Neural cell (in vitro differentiated cells): ENCODE data around the gene NPFFR1. TPM values are rescaled to one million over a fixed set of nuclear protein-coding genes. Genes with fewer than 3 reads are reported as not detected.

Source experiments
- H2AFZ ChIP-seq: fragments of 200-600, 300-800 bp; sonication (generic), shearing (Covaris generic); 2 replicates; pipeline ENCODE4 v1.6.0; 2014; ENCODE audit warnings: low read depth, mild to moderate bottlenecking, antibody characterized with exemption, low read length, moderate library complexity
- H3F3A ChIP-seq: fragments of 200-600 bp; shearing (Covaris generic); 2 replicates; pipeline ENCODE4 v1.6.1; 2016; ENCODE audit warnings: mild to moderate bottlenecking, moderate library complexity, mixed read lengths, antibody characterized with exemption, low read length; ENCODE audit not compliant: insufficient read depth, poor library complexity, severe bottlenecking
- H3K27ac ChIP-seq: fragments of 200-600, 300-800 bp; sonication (generic), shearing (Covaris generic); 2 replicates; pipeline ENCODE4 v1.5.1; 2014; ENCODE audit warnings: mild to moderate bottlenecking, low read length, moderate library complexity
- H3K27me3 ChIP-seq: fragments of 300-800, 200-600 bp; sonication (generic), shearing (Covaris generic); 2 replicates; pipeline ENCODE4 v1.6.0; 2014; ENCODE audit warnings: mild to moderate bottlenecking, low read depth, low read length, moderate library complexity; ENCODE audit not compliant: insufficient read depth
- H3K36me3 ChIP-seq: fragments of 300-800, 200-600 bp; sonication (generic), shearing (Covaris generic); 2 replicates; pipeline ENCODE4 v1.5.1; 2014; ENCODE audit warnings: mild to moderate bottlenecking, antibody characterized with exemption, low read length, moderate library complexity; ENCODE audit not compliant: insufficient read depth
- H3K4me2 ChIP-seq: fragments of 300-800, 200-600 bp; sonication (generic), shearing (Covaris generic); 2 replicates; pipeline ENCODE4 v1.6.0; 2014; ENCODE audit warnings: mild to moderate bottlenecking, low read length
- H3K4me3 ChIP-seq: fragments of 300-800, 200-600 bp; sonication (generic), shearing (Covaris generic); 2 replicates; pipeline ENCODE4 v1.5.1; 2014; ENCODE audit warnings: mild to moderate bottlenecking, low read length, moderate library complexity
- H3K79me2 ChIP-seq: fragments of 200-600 bp; shearing (Covaris generic); replicated peaks from 2 replicates; pipeline ENCODE4 v1.6.0; 2014; ENCODE audit warnings: mild to moderate bottlenecking, low read length, moderate library complexity; ENCODE audit not compliant: insufficient read depth
- H3K9ac ChIP-seq: fragments of 300-800, 200-600 bp; sonication (generic), shearing (Covaris generic); 2 replicates; pipeline ENCODE4 v1.6.1; 2016; ENCODE audit warnings: mild to moderate bottlenecking, low read length, mixed read lengths
- H3K9me2 ChIP-seq: fragments of 200-600 bp; shearing (Covaris generic); 2 replicates; pipeline ENCODE4 v1.6.1; 2016; ENCODE audit warnings: mild to moderate bottlenecking, low read length, mixed read lengths; ENCODE audit not compliant: insufficient read depth
- H3K9me3 ChIP-seq: fragments of 200-600, 300-800 bp; sonication (generic), shearing (Covaris generic); 2 replicates; pipeline ENCODE4 v1.6.1; 2016; ENCODE audit warnings: mild to moderate bottlenecking, mixed run types, low read length, moderate library complexity, mixed read lengths
- H4K20me1 ChIP-seq: fragments of 200-600 bp; shearing (Covaris generic); 2 replicates; pipeline ENCODE4 v1.6.1; 2016; ENCODE audit warnings: mild to moderate bottlenecking, mixed run types; ENCODE audit not compliant: insufficient read depth
- EP300 ChIP-seq: fragments of 450-650 bp; conservative IDR thresholded peaks from 2 replicates; pipeline ENCODE4 v1.6.1; 2014; ENCODE audit warnings: antibody characterized with exemption, mild to moderate bottlenecking, moderate library complexity; ENCODE audit not compliant: poor library complexity, severe bottlenecking
- EZH2 ChIP-seq: fragments of 200-600, 300-800 bp; shearing (Covaris generic), sonication (generic); IDR thresholded peaks from 2 replicates; pipeline ENCODE4 v1.6.1; 2014; ENCODE audit warnings: antibody characterized with exemption, low read length, borderline replicate concordance, mild to moderate bottlenecking; ENCODE audit not compliant: insufficient read depth, poor library complexity, severe bottlenecking
- MXI1 ChIP-seq: fragments of 450-650 bp; conservative IDR thresholded peaks from 2 replicates; pipeline ENCODE4 v1.6.1; 2014; ENCODE audit warnings: antibody characterized with exemption, mild to moderate bottlenecking; ENCODE audit not compliant: poor library complexity, severe bottlenecking
- POLR2AphosphoS5 ChIP-seq: IDR thresholded peaks from 2 replicates; pipeline ENCODE4 v1.6.1; 2012
- RAD21 ChIP-seq: fragments of 450-650 bp; conservative IDR thresholded peaks from 2 replicates; pipeline ENCODE4 v1.6.1; 2014; ENCODE audit warnings: antibody characterized with exemption, mild to moderate bottlenecking, moderate library complexity
- REST ChIP-seq: IDR thresholded peaks from 2 replicates; pipeline ENCODE4 v1.6.1; 2012; ENCODE audit warnings: borderline replicate concordance
- SMC3 ChIP-seq: fragments of 450-650 bp; conservative IDR thresholded peaks from 2 replicates; pipeline ENCODE4 v1.6.1; 2014; ENCODE audit warnings: antibody characterized with exemption, mild to moderate bottlenecking, moderate library complexity; ENCODE audit not compliant: poor library complexity
- TAF1 ChIP-seq: IDR thresholded peaks from 2 replicates; pipeline ENCODE4 v1.6.1; 2012; ENCODE audit warnings: low read depth
- polyA plus RNA-seq: library from polyadenylated mRNA; depleted of rRNA; stranded (reverse); fragments of >200 nt; gene quantifications from 2 replicates; pipeline ENCODE4 v1.2.3, GENCODE V29; 2014
- TF ChIP-seq, protein P1 (sequence below): fragments of 450-650 bp; IDR thresholded peaks from 2 replicates; pipeline ENCODE4 v1.5.1; 2014; ENCODE audit warnings: antibody characterized with exemption, mild to moderate bottlenecking, moderate library complexity; ENCODE audit not compliant: poor library complexity, severe bottlenecking

Gene NPFFR1
- polyA plus RNA-seq, 1 donor from 2014 or later: 0.07 TPM

- no peak overlapping the region for H3K27ac ChIP-seq
- no peaks in the 10 kb centered on the region for H3K9me3 ChIP-seq
- no peak overlapping the region for H2AFZ ChIP-seq
- H4K20me1 ChIP-seq: peaks cover 4% of the 10 kb centered on the region
- no peaks in the 10 kb centered on the region for H3K9me2 ChIP-seq
- H3K4me3 ChIP-seq: no peak overlapping the region
- H3K79me2 ChIP-seq: no peaks in the 10 kb centered on the region
- no peak for TF ChIP-seq TAF1
- TF ChIP-seq POLR2AphosphoS5: no peak
- TF ChIP-seq, protein P1, sequence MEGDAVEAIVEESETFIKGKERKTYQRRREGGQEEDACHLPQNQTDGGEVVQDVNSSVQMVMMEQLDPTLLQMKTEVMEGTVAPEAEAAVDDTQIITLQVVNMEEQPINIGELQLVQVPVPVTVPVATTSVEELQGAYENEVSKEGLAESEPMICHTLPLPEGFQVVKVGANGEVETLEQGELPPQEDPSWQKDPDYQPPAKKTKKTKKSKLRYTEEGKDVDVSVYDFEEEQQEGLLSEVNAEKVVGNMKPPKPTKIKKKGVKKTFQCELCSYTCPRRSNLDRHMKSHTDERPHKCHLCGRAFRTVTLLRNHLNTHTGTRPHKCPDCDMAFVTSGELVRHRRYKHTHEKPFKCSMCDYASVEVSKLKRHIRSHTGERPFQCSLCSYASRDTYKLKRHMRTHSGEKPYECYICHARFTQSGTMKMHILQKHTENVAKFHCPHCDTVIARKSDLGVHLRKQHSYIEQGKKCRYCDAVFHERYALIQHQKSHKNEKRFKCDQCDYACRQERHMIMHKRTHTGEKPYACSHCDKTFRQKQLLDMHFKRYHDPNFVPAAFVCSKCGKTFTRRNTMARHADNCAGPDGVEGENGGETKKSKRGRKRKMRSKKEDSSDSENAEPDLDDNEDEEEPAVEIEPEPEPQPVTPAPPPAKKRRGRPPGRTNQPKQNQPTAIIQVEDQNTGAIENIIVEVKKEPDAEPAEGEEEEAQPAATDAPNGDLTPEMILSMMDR: no peak
- no peak for TF ChIP-seq EZH2
- TF ChIP-seq REST: no peak
- TF ChIP-seq RAD21: no peak
- no peak for TF ChIP-seq EP300
- peaks cover 3% of the 10 kb centered on the region for H3K36me3 ChIP-seq
- H3K27me3 ChIP-seq: no peaks in the 10 kb centered on the region
- no peak overlapping the region for H3K4me2 ChIP-seq
- H3F3A ChIP-seq: no peaks in the 10 kb centered on the region
- H3K9ac ChIP-seq: no peak overlapping the region
Observed at GRCh38 chr10:70222340-70222794, 61.4 kb downstream of the NPFFR1 start.

GRCh38 chr10:70221030-70221429, 62.8 kb downstream of the NPFFR1 start:
- Histone ChIP-seq H3K9me3 (no peaks in the 10 kb centered on the region), H3K27ac (no peak overlapping the region), H3K9me2 (no peaks in the 10 kb centered on the region), H3K4me3 (no peak overlapping the region), H3F3A (no peaks in the 10 kb centered on the region), H3K27me3 (no peaks in the 10 kb centered on the region), H2AFZ (no peak overlapping the region), H3K36me3 (peaks cover 6% of the 10 kb centered on the region), H3K4me2 (no peak overlapping the region), H3K9ac (no peak overlapping the region), H4K20me1 (peaks cover 4% of the 10 kb centered on the region), H3K79me2 (no peaks in the 10 kb centered on the region)
- TF ChIP-seq EP300: no peak
- TF ChIP-seq, protein P1: no peak
- TF ChIP-seq EZH2: no peak
- TF ChIP-seq RAD21: no peak
- no peak for TF ChIP-seq SMC3
- TF ChIP-seq REST: no peak
- TF ChIP-seq MXI1: no peak
- TF ChIP-seq POLR2AphosphoS5: no peak
- no peak for TF ChIP-seq TAF1
